HG02759 (cell line): Measurements from ENCODE around the gene CMTM2.
"Not testable (repeated sequence)": the region's sequence is repeated elsewhere in the genome, so short reads cannot be mapped to it uniquely, and the experiment has no call there.

Source experiments
- ATAC-seq: cut with Tn5 transposase; IDR thresholded peaks from one replicate; pipeline ENCODE4 v1.9.1; 2021; ENCODE audit warnings: mild to moderate bottlenecking, moderate library complexity; ENCODE audit not compliant: unreplicated experiment

The CMTM2 gene

DNA sequence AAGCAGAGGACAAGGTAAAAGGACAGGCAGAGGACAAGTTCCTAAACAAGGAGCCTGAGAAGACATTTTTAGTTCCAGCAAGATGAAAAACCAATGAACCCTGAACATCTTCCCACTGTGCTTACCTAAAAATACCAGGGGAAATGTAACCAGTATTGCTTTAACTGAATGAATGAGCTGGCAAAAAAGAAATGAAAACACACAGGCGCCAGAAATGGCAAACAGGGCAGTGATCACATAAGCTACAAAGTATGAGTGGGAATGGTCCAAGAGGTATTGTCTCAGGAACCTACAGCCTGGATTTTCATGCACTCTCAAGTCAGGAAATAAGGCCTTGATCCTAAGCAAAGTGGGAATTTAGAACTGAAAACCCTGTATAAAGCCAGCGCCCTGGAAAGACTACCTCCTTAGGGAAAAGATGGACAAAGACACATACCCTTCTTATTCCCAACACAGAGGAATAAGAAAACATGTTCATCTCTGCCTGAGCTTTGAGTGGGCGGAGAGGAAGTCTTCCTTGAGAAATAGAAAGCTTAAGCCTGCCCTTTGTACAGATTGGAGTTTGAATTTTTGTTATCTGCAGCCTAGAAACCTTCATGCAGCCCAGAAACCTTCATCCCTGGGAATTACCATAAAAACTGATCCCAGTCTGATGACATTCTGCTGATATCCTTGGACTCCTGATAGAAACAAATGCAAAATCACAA lies 2.1 kb downstream of the CMTM2 start:
- ATAC-seq = no peak

DNA sequence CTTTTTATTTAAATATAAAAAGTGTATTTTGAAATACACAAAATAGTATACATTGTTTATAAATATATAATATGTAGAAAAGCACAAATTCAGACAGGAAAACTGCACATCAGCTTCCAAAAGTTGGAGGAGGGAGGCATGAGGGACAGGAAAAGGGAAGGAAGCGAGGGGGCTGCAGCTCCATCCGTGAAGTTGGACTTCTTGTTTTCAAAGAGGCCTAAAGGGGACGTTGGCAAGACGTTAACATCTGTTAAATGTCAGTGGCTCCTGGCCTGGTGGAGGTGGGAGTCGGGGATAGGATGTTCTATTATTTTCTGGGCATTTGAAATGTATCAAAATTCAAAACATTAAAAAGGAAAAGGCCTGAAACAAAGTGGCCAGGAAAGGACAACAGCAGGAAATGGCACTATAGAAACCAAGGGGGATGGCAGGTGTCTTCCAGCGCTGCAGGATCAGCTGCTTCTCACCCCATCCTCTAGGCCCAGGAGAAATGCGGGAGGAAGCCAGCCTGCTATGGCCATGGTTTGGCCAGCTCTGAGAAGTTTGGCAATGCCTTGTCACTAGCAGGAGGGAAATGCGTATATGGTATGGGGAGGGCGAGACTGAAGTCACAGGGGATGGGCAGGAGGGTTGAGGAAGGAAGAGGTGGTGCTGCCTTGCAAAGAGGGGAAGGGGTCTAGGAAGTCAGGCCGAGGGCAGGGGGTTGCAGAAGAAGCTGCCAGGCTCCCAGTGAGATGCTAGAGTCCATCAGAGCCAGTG lies 6.4 kb downstream of the CMTM2 start:
- no peak for ATAC-seq

DNA sequence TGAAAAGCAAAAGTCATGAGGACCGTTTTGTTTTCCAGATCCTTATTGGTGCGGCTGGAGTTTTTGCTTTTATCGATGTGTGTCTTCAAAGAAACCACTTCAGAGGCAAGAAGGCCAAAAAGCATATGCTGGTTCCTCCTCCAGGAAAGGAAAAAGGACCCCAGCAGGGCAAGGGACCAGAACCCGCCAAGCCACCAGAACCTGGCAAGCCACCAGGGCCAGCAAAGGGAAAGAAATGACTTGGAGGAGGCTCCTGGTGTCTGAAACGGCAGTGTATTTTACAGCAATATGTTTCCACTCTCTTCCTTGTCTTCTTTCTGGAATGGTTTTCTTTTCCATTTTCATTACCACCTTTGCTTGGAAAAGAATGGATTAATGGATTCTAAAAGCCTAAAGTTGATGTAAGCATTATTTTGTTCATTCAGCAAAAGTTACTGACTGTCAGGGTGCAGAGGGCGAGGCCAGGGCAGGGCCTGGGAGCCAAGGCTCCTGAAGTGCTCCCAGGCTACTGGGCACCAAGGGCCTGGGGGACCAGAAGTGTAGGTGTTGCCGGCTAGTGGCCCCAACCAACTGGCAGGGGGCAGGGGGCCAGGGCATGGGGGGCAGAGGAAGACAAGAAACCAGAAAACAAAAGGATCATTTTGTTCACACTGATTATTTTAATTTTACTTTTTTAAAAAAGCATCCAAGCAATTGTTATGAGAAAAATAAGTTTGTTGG lies 8.8 kb downstream of the CMTM2 start:
- no peak for ATAC-seq

DNA sequence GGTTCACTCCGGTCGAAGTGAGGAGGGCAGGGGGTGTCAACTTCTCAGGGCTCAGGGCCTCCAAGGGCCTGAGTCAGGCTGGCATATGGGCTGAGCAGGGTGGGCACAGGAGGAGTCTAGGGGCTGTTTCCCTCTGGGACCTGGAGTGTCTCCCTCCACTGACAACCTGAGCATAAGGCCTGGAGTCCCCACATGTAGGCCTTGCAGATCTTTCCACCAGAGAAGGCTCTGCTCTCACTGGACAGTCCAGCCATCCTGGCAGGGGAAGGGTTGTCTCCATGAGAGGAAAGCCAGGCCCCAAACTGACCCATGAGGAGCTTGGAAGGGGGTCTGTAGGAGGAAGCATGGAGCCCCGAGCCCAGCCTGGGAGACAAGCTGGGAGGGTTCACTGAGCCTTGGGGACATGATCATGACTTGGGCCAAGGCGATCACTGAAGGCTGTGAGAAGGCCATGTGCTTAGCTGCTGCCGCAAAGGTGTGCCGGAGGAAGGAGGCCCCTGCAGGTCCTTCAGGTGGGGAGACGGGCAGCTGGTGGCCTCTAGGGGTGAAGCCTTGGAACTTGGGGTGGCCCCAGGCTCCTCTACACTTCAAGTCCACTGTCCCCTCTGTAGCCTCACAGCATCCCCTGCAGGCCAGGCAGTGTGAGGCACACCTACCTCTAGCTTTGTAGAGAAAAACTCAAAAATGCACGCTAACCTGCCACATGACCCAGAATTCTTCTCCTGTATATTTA lies 9.9 kb downstream of the CMTM2 start:
- ATAC-seq = peak; percentile 67

DNA sequence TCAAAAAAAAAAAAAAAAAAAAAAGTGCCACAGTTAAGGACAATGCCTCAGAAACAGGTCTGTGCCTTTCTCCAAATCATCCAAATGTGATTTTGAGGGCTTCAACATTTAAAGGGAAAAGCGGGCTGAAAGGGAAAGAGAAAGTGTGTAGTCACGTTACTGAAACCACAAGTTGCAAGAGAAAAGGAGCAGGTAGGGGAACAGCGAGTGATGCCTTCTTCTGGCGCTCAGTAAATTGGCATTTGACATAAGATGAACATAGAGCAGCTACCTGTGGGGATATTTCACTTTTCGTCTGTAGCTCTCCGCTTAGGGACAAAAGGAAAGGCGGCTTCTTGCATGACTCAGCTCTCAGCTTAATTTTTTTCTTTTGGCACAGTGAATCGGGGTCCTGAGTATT lies 11.1 kb downstream of the CMTM2 start:
- peak; percentile 56 for ATAC-seq

DNA sequence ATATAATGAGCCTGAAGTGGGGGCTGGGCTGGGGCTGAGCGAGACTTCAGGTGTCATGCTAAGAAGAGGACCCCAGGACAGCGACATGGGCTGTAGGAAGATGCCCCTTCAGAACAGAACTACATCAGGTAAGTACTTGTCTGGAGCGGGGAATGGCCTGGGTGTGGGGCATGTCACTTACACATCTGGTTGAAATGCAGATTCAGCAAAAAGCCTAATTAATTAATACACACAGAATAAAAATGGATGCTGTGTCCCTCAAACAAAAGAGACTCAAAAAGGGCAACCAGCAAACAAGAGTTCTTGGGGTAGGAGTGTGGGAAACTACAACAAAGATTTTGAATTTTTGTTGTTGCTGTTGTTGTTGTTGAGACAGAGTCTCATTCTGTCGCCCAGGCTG lies 11.8 kb downstream of the CMTM2 start:
- ATAC-seq = no peak

DNA sequence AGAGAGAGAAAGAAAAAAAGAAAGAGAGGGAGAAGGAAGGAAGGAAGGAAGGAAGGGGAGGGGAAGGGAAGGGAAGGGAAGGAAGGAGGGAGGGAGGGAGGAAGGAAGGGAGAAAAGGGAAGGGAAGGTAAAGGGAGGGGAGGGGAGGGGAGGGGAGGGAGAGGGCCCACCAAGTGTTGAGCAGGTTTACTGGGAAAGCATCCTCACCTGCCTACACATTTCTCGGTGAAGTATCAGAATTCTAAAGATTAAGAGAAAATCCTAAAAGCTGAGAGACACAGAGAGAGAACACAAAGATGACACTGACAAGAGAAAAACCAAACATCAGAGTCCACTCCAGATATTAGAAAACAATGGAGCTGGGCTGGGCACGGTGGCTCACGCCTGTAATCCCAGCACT lies 13.0 kb downstream of the CMTM2 start:
- no peak for ATAC-seq

DNA sequence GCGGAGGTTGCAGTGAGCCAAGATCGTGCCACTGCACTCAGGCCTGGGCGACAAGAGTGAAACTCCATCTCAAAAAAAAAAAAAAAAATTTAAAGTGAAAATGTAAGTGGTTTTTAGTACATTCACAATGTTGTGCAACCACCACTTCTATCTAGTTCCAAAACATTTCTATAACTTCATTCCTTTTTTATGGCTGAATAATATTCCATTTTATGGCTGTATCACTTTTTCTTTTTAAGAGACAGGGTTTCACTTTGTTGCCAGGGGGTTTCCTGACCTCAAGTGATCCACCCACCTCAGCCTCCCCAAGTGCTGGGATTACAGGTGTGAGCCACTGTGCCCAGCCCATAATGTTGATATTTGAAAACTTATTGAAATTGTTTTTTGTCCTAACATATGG lies 13.6 kb downstream of the CMTM2 start:
- ATAC-seq = no peak

DNA sequence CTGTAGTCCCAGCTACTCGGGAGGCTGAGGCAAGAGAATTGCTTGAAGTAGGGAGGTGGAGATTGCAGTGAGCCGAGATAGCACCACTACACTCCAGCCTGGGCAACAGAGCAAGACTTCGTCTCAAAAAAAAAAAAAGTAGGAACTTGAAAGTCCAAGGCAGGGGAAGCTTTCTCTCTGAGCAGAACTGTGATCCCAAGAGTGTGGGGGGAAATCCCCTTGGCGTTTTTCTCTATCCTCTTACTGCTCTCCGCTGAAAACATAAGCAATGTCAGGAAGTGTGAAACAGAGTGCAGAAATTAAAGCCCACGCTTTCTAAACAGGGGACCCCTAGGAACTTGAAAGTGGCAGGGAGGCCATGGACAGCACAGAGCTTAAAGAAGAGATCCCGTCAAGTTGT lies 15.5 kb downstream of the CMTM2 start:
- no peak for ATAC-seq

DNA sequence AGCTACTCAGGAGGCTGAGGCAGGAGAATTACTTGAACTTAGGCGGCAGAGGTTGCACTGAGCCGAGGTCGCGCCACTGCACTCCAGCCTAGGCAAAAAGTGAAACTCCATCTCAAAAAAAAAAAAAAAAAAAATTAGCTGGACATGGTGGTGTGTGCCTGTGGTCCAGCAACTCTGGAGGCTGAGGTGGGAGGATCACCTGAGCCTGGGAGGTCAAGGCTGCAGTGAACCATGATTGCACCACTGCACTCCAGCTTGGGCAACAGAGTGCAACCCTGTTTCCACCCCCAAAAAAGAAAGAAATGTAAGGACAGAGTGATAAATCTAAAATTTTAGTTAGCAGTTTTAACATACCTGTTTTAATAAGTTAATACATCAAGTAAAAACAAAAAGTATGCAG lies 17.3 kb downstream of the CMTM2 start:
- not testable (repeated sequence) for ATAC-seq

DNA sequence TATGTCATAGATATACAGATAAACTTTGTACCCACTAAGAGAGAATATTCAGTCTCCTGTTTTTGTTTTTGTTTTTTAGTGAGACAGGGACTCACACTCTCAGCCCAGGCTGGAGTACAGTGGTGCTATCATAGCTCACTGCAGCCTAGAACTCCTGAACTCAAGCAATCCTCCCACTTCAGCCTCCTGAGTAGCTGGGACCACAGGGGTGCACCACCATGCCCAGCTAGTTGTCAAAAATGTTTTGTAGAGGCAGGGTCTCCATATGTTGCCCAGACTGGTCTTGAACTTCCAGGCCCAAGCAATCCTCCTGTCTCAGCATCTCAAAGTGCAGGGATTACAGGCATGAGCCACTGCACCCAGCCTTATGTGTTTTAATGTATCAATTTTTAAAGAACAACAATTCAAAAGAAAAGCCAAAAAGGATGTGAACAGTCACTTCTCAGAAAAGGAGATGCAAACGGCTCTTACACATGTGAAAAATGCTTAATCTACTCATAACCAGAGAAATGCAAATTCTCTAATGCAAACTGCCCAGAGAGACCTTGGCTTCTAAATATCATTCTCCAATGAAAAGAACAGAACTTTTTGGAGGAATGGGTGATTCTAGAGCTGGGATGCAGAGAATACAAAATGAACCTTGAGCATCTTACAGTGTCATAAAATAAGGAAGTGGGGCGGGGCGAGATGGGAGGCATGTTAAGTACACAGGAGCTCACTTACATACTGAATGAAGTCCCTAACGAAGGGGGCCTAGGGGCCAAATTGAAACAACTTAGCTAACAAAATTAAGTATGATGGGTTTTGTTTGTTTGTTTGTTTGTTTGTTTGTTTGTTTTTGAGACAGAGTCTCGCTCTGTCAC lies 18.0 kb downstream of the CMTM2 start:
- ATAC-seq = no peak

DNA sequence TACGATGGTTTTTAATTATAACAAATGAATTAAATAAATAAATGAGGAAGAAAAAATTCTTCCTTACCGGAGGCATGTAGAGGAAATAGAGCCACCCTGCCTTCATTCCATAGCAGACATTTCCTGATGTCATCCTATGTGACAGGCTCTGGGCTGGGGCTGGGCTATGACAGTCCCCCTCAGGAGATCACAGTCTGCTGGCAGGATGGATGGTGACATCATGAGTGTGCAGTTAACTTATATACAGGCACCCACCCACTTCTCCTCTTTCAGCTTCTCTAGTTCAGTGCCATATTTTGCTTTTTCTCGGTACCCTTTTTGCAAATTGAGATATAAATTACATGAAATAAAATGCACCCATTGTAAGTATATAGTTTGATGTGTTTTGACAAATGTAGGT lies 18.8 kb downstream of the CMTM2 start:
- ATAC-seq = no peak

DNA sequence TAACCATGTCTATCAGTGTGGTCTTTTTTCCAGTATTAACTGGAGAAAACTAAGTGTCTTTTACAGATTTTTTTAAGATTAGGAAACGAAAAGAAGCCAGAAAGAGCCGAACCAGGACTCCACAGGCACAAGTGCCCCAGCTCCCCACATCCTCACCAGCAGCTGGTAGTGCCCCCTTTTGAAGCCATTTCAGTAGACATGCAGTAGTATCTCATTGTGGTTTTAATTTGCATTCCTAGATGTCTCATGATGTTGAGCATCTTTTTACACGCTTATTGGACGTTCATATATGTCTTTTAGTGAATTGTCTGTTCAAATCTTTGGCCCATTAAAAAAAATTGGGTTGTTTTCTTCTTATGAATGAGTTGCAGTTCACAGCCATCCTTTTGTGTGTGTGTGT lies 20.5 kb downstream of the CMTM2 start:
- no peak for ATAC-seq

DNA sequence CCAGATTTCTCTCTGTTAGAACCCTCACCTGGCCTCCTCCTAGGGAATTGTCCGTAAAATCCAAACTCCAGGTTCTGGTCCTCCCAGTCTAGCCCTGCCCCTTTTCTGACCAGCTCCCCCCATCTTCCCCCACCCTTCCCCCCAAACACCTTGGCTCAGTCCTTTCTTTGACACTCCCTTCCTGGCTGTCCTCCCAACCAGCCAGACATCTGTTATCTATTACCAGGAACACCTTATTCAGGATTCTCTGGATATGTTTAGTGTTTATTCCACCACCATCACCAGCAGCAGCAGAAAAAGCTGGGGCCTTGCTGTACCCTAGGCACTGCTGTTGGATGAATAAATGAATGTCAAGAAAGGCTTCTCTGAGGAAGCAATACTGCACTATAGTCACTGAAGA lies 21.2 kb downstream of the CMTM2 start:
- ATAC-seq = no peak

DNA sequence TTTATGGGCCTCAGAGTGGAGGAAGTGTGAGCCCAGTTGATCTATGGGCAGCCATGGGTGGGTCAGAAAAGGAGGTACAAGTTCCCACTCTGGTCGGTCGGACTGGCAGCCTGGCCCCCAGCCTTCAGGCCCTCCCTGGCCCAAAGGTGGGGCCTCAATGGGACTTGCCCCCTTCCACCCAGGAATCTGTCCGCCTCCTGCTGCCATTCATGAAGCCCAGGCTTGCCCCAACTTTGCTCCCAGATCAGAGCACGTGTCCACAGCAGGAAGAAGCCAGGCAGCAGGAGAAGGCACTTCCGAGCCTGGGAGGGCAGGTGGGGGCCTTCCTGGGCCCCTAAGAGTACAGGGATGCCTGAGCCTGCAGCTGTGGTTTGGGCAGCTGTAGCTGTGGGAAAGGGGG lies 22.2 kb downstream of the CMTM2 start:
- ATAC-seq = no peak

DNA sequence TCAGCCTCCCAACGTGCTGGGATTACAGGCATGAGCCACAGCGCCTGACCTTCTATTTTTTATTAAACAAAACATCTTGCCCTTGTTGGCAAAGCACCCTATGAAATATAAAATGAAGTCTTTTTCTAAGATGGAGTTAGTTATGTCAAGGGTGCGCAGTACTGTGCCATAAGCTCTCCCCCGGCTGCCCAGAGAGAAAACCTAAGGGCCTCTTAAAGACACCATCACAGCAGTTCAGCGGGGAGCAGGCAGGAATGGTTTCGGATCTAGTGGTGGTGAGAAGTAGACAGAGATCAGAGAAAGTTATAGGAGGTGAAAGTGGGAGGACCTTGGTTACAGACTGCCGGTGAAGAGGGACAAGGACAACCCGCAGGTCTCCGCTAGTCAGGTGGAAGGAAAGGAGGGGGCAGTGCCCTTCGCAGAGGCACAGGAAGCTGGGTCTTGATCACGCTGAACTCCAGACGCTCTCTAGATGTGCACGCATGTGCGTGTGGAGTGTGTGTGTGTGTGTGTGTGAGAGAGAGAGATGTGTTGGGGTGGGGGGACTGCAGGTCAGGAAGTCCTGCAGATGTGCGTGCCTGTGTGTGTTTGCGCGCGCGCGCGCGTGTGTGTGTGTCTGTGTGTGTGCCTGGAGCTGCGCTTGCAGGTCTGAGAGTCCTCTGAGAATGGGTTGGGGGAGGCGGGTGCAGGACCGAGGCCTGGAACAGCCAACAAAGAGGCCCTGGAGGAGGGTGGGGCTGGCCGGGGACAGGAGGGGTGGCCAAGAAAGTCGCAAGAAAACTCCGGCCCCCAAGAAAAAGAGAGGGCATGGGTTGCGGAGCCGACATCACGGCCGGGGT lies 24.5 kb downstream of the CMTM2 start:
- no peak for ATAC-seq

DNA sequence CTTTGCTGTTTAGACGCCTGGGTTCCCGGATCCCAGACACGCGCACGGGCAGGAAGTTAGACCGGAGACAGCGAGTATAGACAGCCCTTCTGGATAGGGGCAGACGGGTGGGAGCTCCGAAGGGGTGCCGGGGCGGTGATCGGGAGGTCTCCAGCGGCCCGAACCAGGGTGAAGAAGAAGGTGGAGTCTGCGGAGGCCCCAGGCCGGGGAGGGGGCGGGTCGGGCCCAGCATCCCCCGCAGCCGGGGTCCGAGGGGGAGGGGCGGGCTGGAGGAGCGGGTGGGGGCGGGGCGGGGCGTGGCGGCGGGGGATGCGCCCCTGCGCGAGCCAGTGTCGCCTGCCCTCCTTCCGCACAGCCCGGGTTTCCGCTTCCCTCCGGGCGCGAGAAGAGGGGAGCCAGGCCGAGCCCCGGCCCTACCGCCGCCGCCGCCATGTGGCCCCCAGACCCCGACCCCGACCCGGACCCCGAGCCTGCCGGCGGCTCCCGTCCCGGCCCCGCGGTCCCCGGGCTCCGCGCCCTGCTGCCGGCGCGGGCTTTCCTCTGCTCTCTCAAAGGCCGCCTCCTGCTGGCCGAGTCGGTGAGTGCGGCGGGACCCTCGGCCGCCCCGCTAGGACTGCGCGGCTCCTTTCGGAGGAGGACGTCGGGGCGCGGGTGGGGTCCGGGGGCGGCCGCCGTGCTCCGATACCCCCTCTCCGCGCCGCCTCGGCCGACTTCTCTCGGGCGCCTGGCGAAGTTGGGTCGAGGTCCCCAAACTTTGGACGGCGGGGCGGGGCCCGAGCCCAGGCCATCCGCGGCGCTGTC lies 25.3 kb downstream of the CMTM2 start, which contains the start of gene CMTM3:
Gene CMTM3, plus strand, starts transcription at position 329 of the 801 bp plus-strand sequence. Its CDS starts 102 bp downstream, at position 431.
- ATAC-seq = peak; percentile 67

DNA sequence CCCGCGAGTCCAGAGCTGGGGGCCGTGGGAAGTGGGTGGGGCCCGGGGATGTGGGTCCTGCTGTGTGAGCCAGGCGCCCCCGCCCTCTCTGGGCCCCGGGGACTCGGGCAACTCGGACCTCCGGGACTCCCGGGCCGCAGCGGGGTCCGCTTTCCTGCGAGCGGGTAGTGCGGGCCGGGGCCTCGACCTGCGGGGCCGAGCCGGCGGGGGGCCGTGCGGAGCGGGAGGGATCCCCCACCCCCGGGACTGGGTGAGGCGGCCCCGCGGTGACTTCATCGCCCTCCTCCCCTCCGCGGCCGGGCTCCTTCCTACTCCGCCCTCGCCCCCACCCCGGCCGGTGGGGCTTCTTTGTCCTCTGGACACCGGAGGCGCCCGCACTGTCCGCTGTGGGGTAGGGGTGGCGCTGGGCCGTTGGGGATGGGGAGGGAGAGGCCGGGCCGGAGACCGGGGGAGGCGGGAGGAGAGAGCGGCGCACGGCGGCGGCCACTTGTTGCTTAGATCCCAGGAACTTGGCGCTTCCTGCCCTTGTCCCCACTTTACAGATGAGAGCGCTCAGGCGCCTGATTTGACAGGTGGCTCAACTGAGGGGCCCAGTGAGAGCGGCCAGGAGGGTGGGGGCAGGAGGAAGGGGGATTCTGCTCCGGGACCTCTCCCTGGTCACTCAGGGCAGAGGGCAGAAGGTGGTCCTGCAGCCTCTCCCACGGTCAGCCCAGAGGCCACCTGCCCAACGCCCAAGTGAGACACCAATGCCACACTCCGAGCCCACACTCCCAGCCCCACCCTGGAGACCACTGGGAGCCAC lies 26.1 kb downstream of the CMTM2 start:
- peak; percentile 4 for ATAC-seq
